ENCODE measurements around the gene LRTM2.
A peak's percentile ranks its signal among the peaks of the same experiment; 100 is the strongest.

The LRTM2 gene

DNA sequence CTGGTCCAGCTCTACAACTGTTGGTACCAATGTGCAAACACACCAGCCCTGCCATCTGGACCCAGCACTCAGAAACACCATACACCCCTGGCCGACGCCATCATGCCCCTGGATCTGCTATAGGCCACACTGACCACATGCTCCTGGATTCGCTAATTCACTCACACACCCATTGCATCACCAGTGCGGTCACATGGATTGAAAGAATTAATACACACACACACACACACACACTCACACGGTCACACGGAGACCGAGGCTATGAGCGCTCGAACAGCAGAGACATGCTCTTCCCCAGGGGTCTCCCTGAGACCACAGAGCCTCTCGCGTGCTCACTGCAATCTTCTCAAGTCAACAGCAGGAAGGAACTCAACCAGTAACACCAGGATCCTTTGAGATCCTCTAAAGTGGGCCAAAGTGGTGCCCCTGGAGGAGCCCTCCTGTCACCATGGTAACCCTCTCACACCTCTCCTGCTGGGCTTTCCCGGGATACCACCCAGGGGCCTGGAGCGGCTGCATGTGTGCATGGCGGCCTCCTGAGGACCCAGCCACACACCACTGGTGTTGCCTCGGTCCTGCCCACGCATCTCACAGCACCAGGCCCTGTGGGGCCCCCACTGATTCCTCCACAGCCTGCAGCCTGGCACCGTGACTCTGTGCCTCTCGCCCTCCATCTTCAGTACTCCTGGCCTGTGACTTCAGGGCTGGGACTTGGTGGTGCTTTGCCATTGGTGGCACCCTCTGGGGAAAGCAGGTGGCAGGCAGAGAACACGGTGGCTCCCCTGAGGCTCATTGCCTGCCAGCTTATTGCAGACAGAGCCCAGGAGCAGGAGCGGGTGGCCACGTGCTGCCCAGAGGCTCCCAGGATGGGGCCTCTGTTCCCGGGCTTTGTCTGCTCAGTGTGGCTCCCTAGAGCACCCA is 15.1 kb downstream of the LRTM2 start:
- H3K27ac ChIP-seq, result peak overlapping the region; percentile 98
- peaks cover 97% of the 10 kb centered on the region for H3K4me1 ChIP-seq
- peaks cover 29% of the 10 kb centered on the region for H3K36me3 ChIP-seq
- peak overlapping the region; percentile 20 for H3K4me3 ChIP-seq
- H3K9me3 ChIP-seq, result no peaks in the 10 kb centered on the region
- no peaks in the 10 kb centered on the region for H3K27me3 ChIP-seq
- peak; percentile 96 for TF ChIP-seq Cebpa-rat (IDR thresholded peaks at IDR 0.05)
- no peaks in the 10 kb centered on the region for H4K20me1 ChIP-seq
- H3K9ac ChIP-seq, result peak overlapping the region; percentile 87
- H3K4me2 ChIP-seq, result peak overlapping the region; percentile 93

DNA sequence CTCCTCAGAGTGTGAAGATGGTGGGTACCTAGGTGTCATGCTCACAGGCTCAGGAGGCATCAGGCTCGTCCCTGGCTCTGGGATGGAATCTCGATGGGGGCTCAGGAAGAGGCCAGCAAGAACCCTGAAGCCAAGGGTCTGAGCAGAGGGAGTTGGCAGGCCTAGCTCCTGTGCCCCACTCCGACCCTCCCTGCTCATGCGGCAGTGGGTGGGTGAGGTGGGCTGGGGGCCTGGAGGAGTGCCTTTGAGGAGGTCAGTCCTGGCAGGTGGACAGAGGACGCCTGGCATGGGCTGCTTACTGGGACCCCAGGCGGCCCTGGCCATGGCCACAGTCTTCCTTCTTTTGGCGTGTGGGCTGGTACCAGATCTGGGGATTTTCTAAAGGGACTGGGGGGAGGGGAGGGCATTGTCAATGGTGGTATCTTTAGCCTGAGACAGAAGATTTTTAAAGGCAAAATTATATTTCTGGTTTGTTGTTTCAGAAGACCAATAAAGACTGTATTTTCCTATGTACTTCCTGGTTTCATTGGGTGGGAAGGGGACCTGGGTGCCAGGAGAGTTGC is 16.0 kb downstream of the LRTM2 start:
- Histone ChIP-seq H3K4me1 (peaks cover 97% of the 10 kb centered on the region), H3K4me3 (peak overlapping the region; percentile 62; the same call in 1 of the 2 replicates), H4K20me1 (no peaks in the 10 kb centered on the region), H3K27me3 (no peaks in the 10 kb centered on the region), H3K9ac (peak overlapping the region; percentile 87), H3K36me3 (peaks cover 24% of the 10 kb centered on the region), H3K9me3 (no peaks in the 10 kb centered on the region), H3K4me2 (peak overlapping the region; percentile 93), H3K27ac (peak overlapping the region; percentile 98)
- TF ChIP-seq Cebpa-rat (IDR thresholded peaks at IDR 0.05), result no peak

DNA sequence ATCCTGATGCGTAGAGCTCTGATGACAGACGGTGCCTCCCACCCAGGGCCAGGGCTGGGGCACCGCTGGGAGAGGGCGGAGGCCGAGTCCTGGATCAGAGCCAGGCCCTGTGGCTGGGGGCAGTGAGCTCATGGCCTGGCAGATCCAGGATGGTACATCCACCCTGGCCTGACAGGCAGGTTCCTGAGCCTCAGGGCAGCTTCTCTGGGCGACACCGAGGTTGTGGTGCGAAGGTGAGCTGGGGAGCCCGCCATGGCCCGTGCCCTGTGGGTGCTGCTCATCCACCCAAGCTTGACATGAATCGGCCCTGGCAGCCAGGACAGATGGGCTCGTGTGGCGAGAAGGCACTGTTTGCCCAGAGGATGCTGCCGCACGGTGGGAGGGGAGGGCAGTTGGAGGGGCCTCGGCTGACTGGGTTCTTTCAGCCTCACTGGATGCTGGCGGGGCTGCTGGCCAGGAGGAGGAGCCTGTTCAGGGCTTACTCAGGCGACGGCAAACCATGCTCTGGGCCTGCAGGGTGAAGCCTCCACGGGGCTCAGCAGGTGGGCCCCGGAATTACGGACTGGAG is 16.6 kb downstream of the LRTM2 start:
- H3K4me1 ChIP-seq, result peaks cover 97% of the 10 kb centered on the region
- H3K9me3 ChIP-seq, result no peaks in the 10 kb centered on the region
- peak overlapping the region; percentile 98 for H3K27ac ChIP-seq
- peaks cover 23% of the 10 kb centered on the region for H3K36me3 ChIP-seq
- H4K20me1 ChIP-seq, result no peaks in the 10 kb centered on the region
- no peaks in the 10 kb centered on the region for H3K27me3 ChIP-seq
- no peak for TF ChIP-seq Cebpa-rat (IDR thresholded peaks at IDR 0.05)
- H3K4me3 ChIP-seq, result peak overlapping the region; percentile 62
- peak overlapping the region; percentile 87 for H3K9ac ChIP-seq
- H3K4me2 ChIP-seq, result peak overlapping the region; percentile 93

DNA sequence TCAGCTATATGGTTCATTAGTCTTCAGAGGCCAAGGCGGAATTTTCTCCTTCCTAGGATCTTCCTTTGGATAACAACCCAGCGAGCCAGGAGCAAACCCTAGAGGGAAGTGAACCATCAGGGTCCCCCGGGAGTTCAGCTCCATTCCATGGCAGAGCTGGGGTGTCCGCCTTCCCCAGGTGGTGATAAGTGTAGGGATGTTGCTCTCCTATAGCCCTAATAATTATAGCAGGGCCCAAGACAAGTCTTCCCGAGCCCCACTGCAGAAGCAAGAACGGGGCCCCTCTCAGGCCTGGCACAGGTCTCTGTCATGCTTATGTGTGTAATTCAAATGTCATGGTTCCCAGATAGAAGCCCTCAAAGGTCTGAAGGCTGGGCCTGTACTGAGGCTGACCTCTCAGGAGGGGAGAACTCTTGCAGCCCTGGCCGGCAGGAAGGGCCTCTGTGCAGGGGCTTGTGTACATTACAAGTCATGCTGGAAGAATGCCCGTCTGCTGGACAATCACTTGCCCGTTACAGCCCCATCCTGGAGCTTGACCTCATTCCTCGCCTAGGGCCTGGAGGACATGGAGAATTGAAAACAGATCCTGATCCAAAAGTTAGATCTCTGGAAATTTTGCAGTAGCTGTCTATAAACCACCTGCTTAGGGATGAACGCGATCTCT is 17.3 kb downstream of the LRTM2 start:
- Histone ChIP-seq H3K27ac (peak overlapping the region; percentile 98), H3K4me1 (peaks cover 97% of the 10 kb centered on the region), H3K36me3 (peaks cover 18% of the 10 kb centered on the region), H4K20me1 (no peaks in the 10 kb centered on the region), H3K4me2 (peak overlapping the region; percentile 93), H3K4me3 (peak overlapping the region; percentile 62), H3K9ac (peak overlapping the region; percentile 87), H3K27me3 (no peaks in the 10 kb centered on the region), H3K9me3 (no peaks in the 10 kb centered on the region)
- TF ChIP-seq Cebpa-rat (IDR thresholded peaks at IDR 0.05), result no peak

DNA sequence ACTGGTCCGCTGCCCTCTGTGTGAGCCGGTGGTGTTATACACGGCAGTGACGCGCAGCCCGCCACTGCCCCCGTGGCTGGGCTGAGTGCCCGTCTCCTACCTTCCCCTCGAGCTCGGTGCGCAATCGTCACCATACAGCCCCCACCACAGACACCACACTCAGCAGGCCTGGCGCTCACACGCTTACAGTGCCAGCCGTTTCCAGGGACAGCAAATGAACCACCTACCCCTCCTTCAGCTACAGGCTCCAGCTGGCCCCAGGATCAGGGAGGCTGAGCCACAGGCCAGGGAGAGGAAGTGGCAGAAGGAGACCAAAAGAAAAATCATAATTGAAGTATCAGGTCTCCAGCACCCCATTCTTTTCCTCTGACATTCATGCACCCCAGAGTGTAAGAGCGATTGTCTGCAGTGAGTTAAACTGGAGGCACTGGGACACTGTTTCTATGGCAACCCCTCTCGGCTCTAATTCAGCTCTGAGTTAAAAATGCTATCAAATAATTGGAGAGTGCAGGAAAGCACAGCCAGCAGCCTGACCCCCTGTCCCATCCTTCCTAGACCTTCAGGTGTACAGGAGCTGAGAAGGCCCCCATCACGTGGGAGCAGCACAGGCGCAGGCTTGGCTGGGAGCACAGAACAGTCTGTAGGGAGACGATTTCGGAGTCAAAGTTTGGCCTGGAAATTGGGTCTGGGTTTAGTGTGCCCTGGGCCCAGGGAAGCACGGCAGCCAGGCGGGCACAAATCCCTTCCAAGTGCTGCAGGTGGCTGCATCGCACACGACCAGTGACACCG is 18.0 kb downstream of the LRTM2 start:
- no peaks in the 10 kb centered on the region for H4K20me1 ChIP-seq
- peaks cover 14% of the 10 kb centered on the region for H3K36me3 ChIP-seq
- no peaks in the 10 kb centered on the region for H3K27me3 ChIP-seq
- H3K27ac ChIP-seq, result peak overlapping the region; percentile 98
- H3K4me1 ChIP-seq, result peaks cover 97% of the 10 kb centered on the region
- no peak for TF ChIP-seq Cebpa-rat (IDR thresholded peaks at IDR 0.05)
- H3K4me3 ChIP-seq, result peak overlapping the region; percentile 62
- H3K9me3 ChIP-seq, result no peaks in the 10 kb centered on the region
- peak overlapping the region; percentile 87 for H3K9ac ChIP-seq
- H3K4me2 ChIP-seq, result peak overlapping the region; percentile 93

DNA sequence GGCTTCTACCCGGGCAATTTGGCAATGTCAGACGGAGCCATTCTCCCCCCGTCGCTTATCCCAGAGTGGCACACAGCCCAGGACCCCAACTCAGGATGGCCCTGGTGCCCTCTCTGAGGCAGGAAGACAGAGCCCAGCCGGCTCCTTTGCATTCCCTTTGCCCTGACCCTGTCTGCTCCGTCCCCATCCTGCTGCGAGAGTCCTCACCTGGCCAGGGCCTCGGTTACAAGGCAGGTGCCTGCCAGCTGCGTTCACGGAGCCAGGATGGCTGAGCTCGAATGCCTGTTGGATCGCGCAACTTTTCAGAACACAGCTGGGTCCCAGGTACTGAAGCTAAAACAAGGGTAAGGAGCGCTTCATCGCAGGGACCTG is 18.6 kb downstream of the LRTM2 start:
- Histone ChIP-seq H3K9me3 (no peaks in the 10 kb centered on the region), H3K9ac (peak overlapping the region; percentile 87), H3K4me3 (peak overlapping the region; percentile 62), H3K36me3 (peaks cover 8% of the 10 kb centered on the region), H3K27me3 (no peaks in the 10 kb centered on the region), H3K4me1 (peaks cover 97% of the 10 kb centered on the region), H3K27ac (peak overlapping the region; percentile 98), H3K4me2 (peak overlapping the region; percentile 93), H4K20me1 (no peaks in the 10 kb centered on the region)
- TF ChIP-seq Cebpa-rat (IDR thresholded peaks at IDR 0.05), result no peak

DNA sequence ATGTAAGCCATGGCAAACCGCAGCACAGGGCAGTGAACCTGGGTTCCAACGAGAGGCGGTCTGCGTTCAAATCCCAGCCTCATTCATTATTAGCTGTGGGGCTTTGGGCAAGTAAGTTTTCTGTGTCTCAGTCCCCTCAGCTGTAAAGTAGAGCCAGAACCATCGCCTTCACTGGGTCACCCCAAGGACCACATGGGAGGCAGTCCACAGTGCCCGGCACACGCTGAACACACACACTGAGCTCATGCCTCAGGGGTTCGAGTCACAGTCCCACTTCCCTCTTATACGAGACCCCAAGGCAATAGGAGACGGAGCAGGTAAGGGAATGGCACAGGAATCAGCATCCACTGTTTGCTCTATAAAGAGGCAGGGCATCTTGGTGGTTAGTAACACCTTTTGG is 19.1 kb downstream of the LRTM2 start:
- H3K4me3 ChIP-seq, result peak overlapping the region; percentile 62
- H4K20me1 ChIP-seq, result no peaks in the 10 kb centered on the region
- H3K4me2 ChIP-seq, result peak overlapping the region; percentile 93
- no peaks in the 10 kb centered on the region for H3K27me3 ChIP-seq
- H3K4me1 ChIP-seq, result peaks cover 97% of the 10 kb centered on the region
- TF ChIP-seq Cebpa-rat (IDR thresholded peaks at IDR 0.05), result no peak
- no peaks in the 10 kb centered on the region for H3K9me3 ChIP-seq
- peaks cover 4% of the 10 kb centered on the region for H3K36me3 ChIP-seq
- peak overlapping the region; percentile 98 for H3K27ac ChIP-seq
- peak overlapping the region; percentile 87 for H3K9ac ChIP-seq

DNA sequence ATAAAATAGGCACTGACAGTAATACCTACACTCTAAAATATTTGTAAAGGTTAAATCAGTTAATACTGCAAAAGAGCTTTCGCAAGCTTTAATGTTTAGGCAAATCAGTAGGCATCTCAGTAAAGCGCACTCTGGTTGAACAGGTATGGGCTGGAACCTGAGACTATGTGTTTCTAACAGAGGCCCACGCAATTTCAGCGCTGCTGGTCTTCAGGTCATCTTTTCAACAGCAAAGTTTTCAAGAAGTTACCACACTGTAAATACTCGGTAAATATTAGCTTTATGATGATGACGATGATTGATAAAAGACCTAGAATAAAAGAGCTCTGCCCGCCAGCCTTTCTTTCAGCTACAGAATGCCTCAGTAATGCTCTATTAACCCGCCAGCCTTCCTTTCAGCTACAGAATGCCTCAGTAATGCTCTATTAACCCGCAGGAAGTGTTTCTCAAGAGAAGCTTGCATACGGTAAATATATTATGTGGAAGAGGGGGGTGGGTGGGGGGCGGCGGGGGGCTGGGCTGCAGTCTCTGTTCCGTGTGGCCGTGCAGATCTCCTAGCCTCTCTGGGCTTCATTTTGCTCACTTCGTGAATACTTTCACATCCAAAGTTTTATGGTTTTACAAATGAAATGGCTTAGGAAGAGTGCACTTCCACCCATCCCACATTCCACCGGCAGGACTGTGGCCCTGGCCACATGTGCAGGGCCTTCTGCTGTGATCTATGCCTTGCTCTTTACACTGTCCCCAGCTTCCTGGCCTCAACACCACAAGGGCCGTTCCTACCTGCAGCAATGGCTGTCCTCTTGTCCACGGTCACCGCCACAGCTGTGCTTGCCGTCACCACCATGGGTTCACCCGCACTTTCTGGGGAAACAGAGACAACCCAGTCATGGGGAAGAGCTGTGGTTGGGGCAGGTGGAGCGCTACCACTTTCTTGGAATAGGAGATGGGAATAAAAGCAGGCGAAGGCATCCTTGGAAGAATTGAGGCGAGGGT is 19.9 kb downstream of the LRTM2 start:
- Histone ChIP-seq H4K20me1 (no peaks in the 10 kb centered on the region), H3K4me3 (peak overlapping the region; percentile 62), H3K27ac (peak overlapping the region; percentile 98), H3K36me3 (no peaks in the 10 kb centered on the region), H3K27me3 (no peaks in the 10 kb centered on the region), H3K9ac (peak overlapping the region; percentile 87), H3K4me2 (peak overlapping the region; percentile 93), H3K4me1 (peaks cover 97% of the 10 kb centered on the region), H3K9me3 (no peaks in the 10 kb centered on the region)
- no peak for TF ChIP-seq Cebpa-rat (IDR thresholded peaks at IDR 0.05)
